A549 (cell line): ENCODE data around the gene SNAPC2. TPM values are rescaled to one million over a fixed set of nuclear protein-coding genes. Genes with fewer than 3 reads are reported as not detected.

ENCODE experiments used
- ATAC-seq, 2 experiments: fragments of 200-7000 bp in 1 of 2; fragments of >200 bp in 1 of 2; cut with Nextera tagmentation in 1 of 2; cut with Tn5 transposase in 1 of 2; 3 replicates each; pipeline versions ENCODE4 v1.8.0 to v1.9.1; 2018 to 2020; ENCODE audit warnings: mild to moderate bottlenecking in 1 of 2, moderate library complexity in 1 of 2
- CTCF ChIA-PET: fragments of 300-600 bp; sonication (Branson Sonifier 250); formaldehyde crosslinking; extraction: SDS; loops from one replicate; lab custom pipeline; 2021; ENCODE audit warnings: antibody characterized with exemption, inconsistent platforms; lab: Yijun Ruan, JAX
- POLR2A ChIA-PET: fragments of 350-600 bp; formaldehyde crosslinking; extraction: SDS; loops from one replicate; lab custom pipeline; 2021; ENCODE audit warnings: antibody characterized with exemption, inconsistent platforms; lab: Yijun Ruan, JAX
- DNase-seq, 2 experiments: peaks; one replicate each; pipeline versions ENCODE4 v3.0.0 to v3.0.0-alpha.2; 2011 to 2016; ENCODE audit warnings: low read depth in 1 of 2, low spot score in 1 of 2
- FAIRE-seq: peaks from 2 replicates; lab custom pipeline; 2011; peaks lifted over from hg19 to GRCh38; lab: Jason Lieb, UNC
- H3K27ac ChIP-seq, 2 experiments: fragments of >200 bp; sonication (Bioruptor Twin); formaldehyde crosslinking; 3 replicates each; pipeline ENCODE4 v1.5.1; 2016 to 2017
- H3K4me1 ChIP-seq: fragments of >200 bp; sonication (Bioruptor Twin); formaldehyde crosslinking; 3 replicates; pipeline ENCODE4 v1.6.1; 2016
- H3K4me2 ChIP-seq: fragments of >200 bp; sonication (Bioruptor Twin); formaldehyde crosslinking; 3 replicates; pipeline ENCODE4 v1.6.1; 2016
- H3K4me3 ChIP-seq: fragments of >200 bp; sonication (Bioruptor Twin); formaldehyde crosslinking; 3 replicates; pipeline ENCODE4 v1.5.1; 2016
- H3K9me3 ChIP-seq: fragments of >200 bp; sonication (Bioruptor Twin); formaldehyde crosslinking; 3 replicates; pipeline ENCODE4 v1.6.1; 2016
- BHLHE40 ChIP-seq: IDR thresholded peaks from 2 replicates; pipeline ENCODE4 v1.6.1; 2012; ENCODE audit warnings: low read depth, low read length, inconsistent platforms
- CBX8 ChIP-seq: fragments of 200-600 bp; sonication (generic); IDR thresholded peaks from 2 replicates; pipeline ENCODE4 v1.6.1; 2016
- ESRRA ChIP-seq: fragments of 150-350 bp; IDR thresholded peaks from 2 replicates; pipeline ENCODE4 v1.6.1; 2014; ENCODE audit warnings: mild to moderate bottlenecking, low read length, borderline replicate concordance
- FOXS1 ChIP-seq: fragments of 250-450 bp; sonication (Bioruptor Pico); IDR thresholded peaks from 2 replicates; pipeline ENCODE4 v1.5.0; 2020; ENCODE audit warnings: mild to moderate bottlenecking, moderate library complexity
- JUN ChIP-seq, 2 experiments: fragments of >200 bp; sonication (Bioruptor Twin); formaldehyde crosslinking; IDR thresholded peaks; 2 replicates in 1 of 2; 3 replicates in 1 of 2; pipeline ENCODE4 v1.6.1; 2016 to 2017
- MYC ChIP-seq: IDR thresholded peaks from 2 replicates; pipeline ENCODE4 v1.6.1; 2012; ENCODE audit warnings: mild to moderate bottlenecking, inconsistent platforms, low read length, improper control_type of control experiment, borderline replicate concordance
- NFE2L2 ChIP-seq: fragments of 150-350 bp; conservative IDR thresholded peaks from 2 replicates; pipeline ENCODE4 v1.6.1; 2014; ENCODE audit warnings: low read length
- NPAS2 ChIP-seq: fragments of 250-450 bp; sonication (Bioruptor Pico); IDR thresholded peaks from 2 replicates; pipeline ENCODE4 v1.8.0; 2022; ENCODE audit warnings: mild to moderate bottlenecking, moderate library complexity, borderline replicate concordance
- RAD21 ChIP-seq, 2 experiments: fragments of >200 bp in 1 of 2; sonication (Bioruptor Twin) in 1 of 2; formaldehyde crosslinking in 1 of 2; IDR thresholded peaks in 1 of 2; conservative IDR thresholded peaks in 1 of 2; 2 replicates in 1 of 2; 3 replicates in 1 of 2; pipeline ENCODE4 v1.6.1; 2012 to 2018; ENCODE audit warnings: inconsistent platforms in 1 of 2
- RARB ChIP-seq: fragments of 250-450 bp; sonication (Bioruptor Pico); IDR thresholded peaks from 2 replicates; pipeline ENCODE4 v1.8.0; 2021; ENCODE audit warnings: mild to moderate bottlenecking, moderate library complexity
- RCOR1 ChIP-seq: fragments of 150-350 bp; IDR thresholded peaks from 2 replicates; pipeline ENCODE4 v1.6.1; 2014; ENCODE audit warnings: antibody characterized with exemption, low read length, low read depth
- SMC3 ChIP-seq: fragments of >200 bp; sonication (Bioruptor Twin); formaldehyde crosslinking; IDR thresholded peaks from 3 replicates; pipeline ENCODE4 v1.6.1; 2018; ENCODE audit warnings: inconsistent platforms
- ZC3H11A ChIP-seq: fragments of 450-650 bp; IDR thresholded peaks from 2 replicates; pipeline ENCODE4 v1.6.1; 2014; ENCODE audit warnings: antibody characterized with exemption, mild to moderate bottlenecking
- ZSCAN20 ChIP-seq: fragments of 250-450 bp; sonication (Bioruptor Pico); IDR thresholded peaks from 2 replicates; pipeline ENCODE4 v1.8.0; 2022; ENCODE audit warnings: mild to moderate bottlenecking, moderate library complexity
- WGBS: methylation state at CpG from one replicate; pipeline ENCODE4 v1.1.6; 2017; ENCODE audit errors: missing lambda C conversion rate; 5-methylcytosine and 5-hydroxymethylcytosine counted together
- polyA plus RNA-seq, 4 experiments: library from polyadenylated mRNA; depleted of rRNA in 3 of 4; stranded (reverse); fragments of >200 nt; fragmentation: RNase III in 1 of 4; extraction: RNeasy Plus Mini Kit Qiagen cat#74134 plus additional on column Dnase treatment in 1 of 4; gene quantifications; 2 replicates in 3 of 4; 3 replicates in 1 of 4; pipeline ENCODE4 v1.2.3, GENCODE V29; 2011 to 2017
- TF ChIP-seq, protein P1 (sequence below): IDR thresholded peaks from 2 replicates; pipeline ENCODE4 v1.6.1; 2012
- TF ChIP-seq, protein P2 (sequence below): fragments of 250-450 bp; sonication (Bioruptor Pico); IDR thresholded peaks from 2 replicates; pipeline ENCODE4 v1.5.0; 2020; ENCODE audit warnings: low read depth, mild to moderate bottlenecking, moderate library complexity
- TF ChIP-seq, protein P3 (sequence below): fragments of 150-350 bp; IDR thresholded peaks from 2 replicates; pipeline ENCODE4 v1.6.1; 2014; ENCODE audit warnings: low read depth, mild to moderate bottlenecking, low read length

SNAPC2 gene
- polyA plus RNA-seq, 2 of the 4 experiments (the other 2 are of a cell fraction): 9.2 to 13.8 TPM

DNA sequence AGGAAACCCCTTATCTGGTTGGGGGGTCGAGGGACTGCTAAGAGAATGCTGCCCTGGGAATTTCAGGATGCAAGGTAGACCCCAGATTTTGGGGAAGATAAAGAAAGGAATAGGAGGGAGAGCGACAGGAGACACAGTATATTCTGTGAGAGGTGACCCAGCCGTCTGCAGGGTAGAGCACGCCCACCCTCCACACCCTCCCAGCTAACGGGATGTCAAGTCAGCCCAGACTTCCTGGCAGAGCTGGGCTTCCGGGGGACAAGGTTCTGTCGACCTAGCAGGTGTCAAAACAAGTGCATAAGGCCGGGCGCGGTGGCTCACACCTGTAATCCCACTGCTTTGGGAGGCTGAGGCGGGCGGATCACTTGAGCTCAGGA lies 45.3 kb upstream of the SNAPC2 start:
- Histone ChIP-seq H3K9me3 (no peaks in the 10 kb centered on the region), H3K4me3 (no peak overlapping the region; the same call in 2 of the 3 replicates), H3K4me1 (peaks cover 27% of the 10 kb centered on the region), H3K27ac (peak overlapping the region in 1 of 2 experiments; percentile 87; a peak in 3 of 6 replicates), H3K4me2 (peak overlapping the region; percentile 99)
- ChIA-PET CTCF (interaction anchor here (1.1 to 1.9 kb wide), 4 partner anchors 13 to 70 kb away, joined by 3 to 5 read pairs (median 4); no protein-coding TSS in a partner anchor), POLR2A (interaction anchor here (1.0 kb wide), 1 partner anchor 13 kb away, joined by 3 read pairs; the partner anchor contains the start of gene LRRC8E)
- DNase-seq (no peak), ATAC-seq (no peak), FAIRE-seq (no peak)
- WGBS: 55% methylated on average over 7 of the region's 12 CpGs
- TF ChIP-seq RAD21 (conservative IDR thresholded peaks at IDR 0.05 in 1 of 2, IDR thresholded peaks at IDR 0.05 in 1 of 2) (no peak), RARB (CRISPR knock-in tag) (no peak), ZC3H11A (no peak)

DNA sequence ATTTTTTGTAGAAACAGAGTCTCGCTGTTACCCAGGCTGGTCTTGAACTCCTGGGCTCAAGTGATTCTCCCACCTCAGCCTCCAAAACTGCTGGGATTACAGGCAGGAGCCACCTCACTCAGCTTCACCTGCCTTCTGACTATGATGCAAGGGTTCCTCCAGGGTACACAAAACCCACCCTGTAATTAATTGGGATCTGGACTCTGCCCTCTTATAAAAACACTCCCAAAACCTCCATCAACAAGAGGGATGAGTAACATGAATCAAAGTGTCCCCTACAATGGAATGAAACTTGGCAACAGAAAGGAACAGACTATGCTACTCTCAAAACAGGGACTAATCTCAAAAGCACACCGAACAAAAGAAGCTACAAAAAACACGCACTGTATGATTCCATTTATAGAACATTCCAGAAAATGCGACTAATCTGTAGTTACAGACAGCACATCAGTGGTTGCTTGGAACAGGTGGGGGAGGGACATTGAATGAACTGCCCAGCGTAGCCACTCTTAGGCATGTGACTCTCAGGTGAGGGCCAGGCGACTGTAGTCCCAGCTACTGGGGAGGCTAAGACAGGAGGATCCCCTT lies 42.8 kb upstream of the SNAPC2 start:
- Histone ChIP-seq H3K4me2 (no peak overlapping the region), H3K9me3 (no peaks in the 10 kb centered on the region), H3K27ac (no peak overlapping the region), H3K4me1 (peaks cover 11% of the 10 kb centered on the region; the same call in 2 of the 3 replicates), H3K4me3 (no peak overlapping the region)
- ChIA-PET POLR2A (no interaction called here), CTCF (interaction anchor here (1.0 to 2.4 kb wide), 3 partner anchors 8 to 26 kb away, joined by 4 to 6 read pairs (median 5); partner anchors contain the start of gene MAP2K7)
- ATAC-seq: no peak
- DNase-seq: no peak
- no peak for FAIRE-seq
- 60% methylated on average over 6 of the region's 6 CpGs for WGBS
- TF ChIP-seq NFE2L2 (no peak), SMC3 (no peak), FOXS1 (CRISPR knock-in tag) (no peak), ZSCAN20 (CRISPR knock-in tag) (no peak), MYC (no peak), CBX8 (no peak), ESRRA (no peak)
- TF ChIP-seq, protein P1, sequence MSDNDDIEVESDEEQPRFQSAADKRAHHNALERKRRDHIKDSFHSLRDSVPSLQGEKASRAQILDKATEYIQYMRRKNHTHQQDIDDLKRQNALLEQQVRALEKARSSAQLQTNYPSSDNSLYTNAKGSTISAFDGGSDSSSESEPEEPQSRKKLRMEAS: no peak

DNA sequence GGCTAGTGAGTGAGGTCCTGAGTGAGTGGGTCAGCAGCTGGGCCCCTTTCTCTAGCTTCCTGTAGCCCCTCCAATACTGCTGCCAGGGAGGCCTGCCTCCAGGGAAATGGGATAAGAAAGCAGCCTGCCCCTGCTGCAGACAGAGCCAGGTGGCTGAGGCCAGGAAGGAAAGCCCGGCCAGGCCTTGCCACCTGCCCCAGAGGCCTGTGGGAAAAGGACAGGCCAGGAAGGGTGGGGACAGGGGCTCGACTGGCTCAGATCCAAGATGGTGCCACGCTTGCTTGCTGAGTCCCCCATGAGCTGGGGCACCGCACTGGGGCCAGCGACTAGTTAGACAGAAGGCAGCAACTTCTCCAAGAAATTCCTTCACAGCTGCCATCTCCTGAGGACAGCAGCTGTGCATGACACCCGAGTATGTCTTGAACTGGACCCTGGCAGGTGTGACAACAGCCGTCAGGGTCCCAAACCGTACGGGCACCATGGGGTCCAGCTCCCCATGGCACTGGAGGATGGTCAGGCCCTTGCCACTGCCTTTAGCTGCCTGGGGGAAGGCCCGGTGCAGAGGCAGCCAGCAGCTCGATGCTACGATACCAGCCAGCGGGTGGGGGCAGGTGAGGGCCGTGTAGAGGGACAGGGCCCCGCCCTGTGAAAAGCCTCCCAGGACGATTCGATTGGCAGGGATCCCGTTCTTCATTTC lies 40.9 kb upstream of the SNAPC2 start:
- no peak for DNase-seq
- no peak overlapping the region for H3K4me2 ChIP-seq
- ChIA-PET CTCF (interaction anchor here (2.8 kb wide), 1 partner anchor 10 kb away, joined by 11 read pairs; no protein-coding TSS in a partner anchor), POLR2A (no interaction called here)
- FAIRE-seq: no peak
- no peak overlapping the region for H3K4me3 ChIP-seq
- no peak for TF ChIP-seq NPAS2
- no peak for TF ChIP-seq ZC3H11A
- TF ChIP-seq JUN (IDR thresholded peaks at IDR 0.05): no peak
- no peak for TF ChIP-seq BHLHE40
- TF ChIP-seq, protein P2, sequence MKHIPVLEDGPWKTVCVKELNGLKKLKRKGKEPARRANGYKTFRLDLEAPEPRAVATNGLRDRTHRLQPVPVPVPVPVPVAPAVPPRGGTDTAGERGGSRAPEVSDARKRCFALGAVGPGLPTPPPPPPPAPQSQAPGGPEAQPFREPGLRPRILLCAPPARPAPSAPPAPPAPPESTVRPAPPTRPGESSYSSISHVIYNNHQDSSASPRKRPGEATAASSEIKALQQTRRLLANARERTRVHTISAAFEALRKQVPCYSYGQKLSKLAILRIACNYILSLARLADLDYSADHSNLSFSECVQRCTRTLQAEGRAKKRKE (CRISPR knock-in tag): no peak
- TF ChIP-seq RCOR1: no peak
- TF ChIP-seq, protein P3, sequence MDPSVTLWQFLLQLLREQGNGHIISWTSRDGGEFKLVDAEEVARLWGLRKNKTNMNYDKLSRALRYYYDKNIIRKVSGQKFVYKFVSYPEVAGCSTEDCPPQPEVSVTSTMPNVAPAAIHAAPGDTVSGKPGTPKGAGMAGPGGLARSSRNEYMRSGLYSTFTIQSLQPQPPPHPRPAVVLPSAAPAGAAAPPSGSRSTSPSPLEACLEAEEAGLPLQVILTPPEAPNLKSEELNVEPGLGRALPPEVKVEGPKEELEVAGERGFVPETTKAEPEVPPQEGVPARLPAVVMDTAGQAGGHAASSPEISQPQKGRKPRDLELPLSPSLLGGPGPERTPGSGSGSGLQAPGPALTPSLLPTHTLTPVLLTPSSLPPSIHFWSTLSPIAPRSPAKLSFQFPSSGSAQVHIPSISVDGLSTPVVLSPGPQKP: no peak
- no peak for TF ChIP-seq CBX8
- no peak for TF ChIP-seq ESRRA
- no peaks in the 10 kb centered on the region for H3K9me3 ChIP-seq
- 0 out of 3 replicates have a peak, but pooled peaks cover 3% of the 10 kb centered on the region for H3K4me1 ChIP-seq
- WGBS: 41% methylated on average over 5 of the region's 18 CpGs
- H3K27ac ChIP-seq: no peak overlapping the region
- peak; percentile 24 to 32; a peak in 2 of 6 replicates for ATAC-seq
